Activated T-cell treated with anti-CD3 and anti-CD28 coated beads, Interleukin-2, amount 50 U/mL, for 1 hour (primary cell): Measurements from ENCODE around the gene HOXC10.
A peak's percentile ranks its signal among the peaks of the same experiment; 100 is the strongest.

Source experiments
- DNase-seq: peaks from one replicate; pipeline ENCODE4 v3.0.0-alpha.2; 2020

The HOXC10 gene

GRCh38 chr12:54030889-54031471 lies 46.0 kb downstream of the HOXC10 start:
- no peak for DNase-seq

- no peak for DNase-seq
Observed at GRCh38 chr12:54031480-54031879, 46.5 kb downstream of the HOXC10 start.

- no peak for DNase-seq
Observed at GRCh38 chr12:54032086-54032619, 47.2 kb downstream of the HOXC10 start.

- DNase-seq, result peak; percentile 69
Observed at GRCh38 chr12:54032627-54033100, 47.7 kb downstream of the HOXC10 start, which contains the start of gene HOXC5. Gene HOXC5 (plus strand): TSS chr12:54033050. CDS start chr12:54033123, 73 bp downstream.

GRCh38 chr12:54033106-54033979 lies 48.4 kb downstream of the HOXC10 start:
- peak; percentile 28 for DNase-seq

GRCh38 chr12:54033980-54034784 lies 49.2 kb downstream of the HOXC10 start:
- no peak for DNase-seq

GRCh38 chr12:54034785-54035310 lies 49.9 kb downstream of the HOXC10 start:
- no peak for DNase-seq

- no peak for DNase-seq
Observed at GRCh38 chr12:54035568-54036264, 50.8 kb downstream of the HOXC10 start.

- DNase-seq, result no peak
Observed at GRCh38 chr12:54036620-54037359, 51.8 kb downstream of the HOXC10 start.

- DNase-seq, result no peak
Observed at GRCh38 chr12:54037360-54038283, 52.7 kb downstream of the HOXC10 start.

GRCh38 chr12:54038284-54038870 lies 53.4 kb downstream of the HOXC10 start:
- DNase-seq, result peak; percentile 8

GRCh38 chr12:54038871-54039414 lies 54.0 kb downstream of the HOXC10 start:
- no peak for DNase-seq

- DNase-seq, result no peak
Observed at GRCh38 chr12:54039417-54040147, 54.6 kb downstream of the HOXC10 start.
